Measurements from ENCODE around the gene SFXN5. TPM values are rescaled to one million over a fixed set of nuclear protein-coding genes. Genes with fewer than 3 reads are reported as not detected.

Gene SFXN5
- total RNA-seq, 1 donor from 2014 or later: 10.3 TPM

DNA sequence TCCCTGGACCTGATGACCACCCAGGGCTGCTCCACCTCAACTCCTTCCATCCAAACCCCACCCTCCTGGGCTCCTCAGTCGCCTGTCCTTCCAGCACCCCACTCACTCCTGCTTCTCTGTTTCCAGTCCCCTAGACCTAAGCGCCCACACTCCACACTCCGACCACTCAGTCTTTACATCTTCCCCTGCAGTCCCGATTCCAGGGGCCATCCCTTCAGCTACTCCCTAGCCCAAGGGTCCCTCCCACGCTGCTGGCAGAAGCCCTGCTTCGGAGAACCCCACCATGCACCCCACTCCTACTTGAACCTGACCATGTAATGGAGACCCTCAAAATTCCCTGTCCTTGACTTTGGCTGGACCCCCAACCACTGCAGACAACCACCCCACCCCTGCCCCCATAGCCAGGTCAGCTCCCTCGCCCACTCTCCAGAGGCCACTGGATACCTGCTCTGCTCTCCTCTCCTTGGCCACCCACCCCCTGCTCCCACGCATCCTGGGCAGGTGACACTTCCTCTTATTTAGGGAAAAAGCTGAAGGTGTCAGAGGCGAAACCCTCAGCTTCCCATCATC, 126.0 kb downstream of the SFXN5 start:
- intact Hi-C loops (cut with micrococcal nuclease): no loop called here

DNA sequence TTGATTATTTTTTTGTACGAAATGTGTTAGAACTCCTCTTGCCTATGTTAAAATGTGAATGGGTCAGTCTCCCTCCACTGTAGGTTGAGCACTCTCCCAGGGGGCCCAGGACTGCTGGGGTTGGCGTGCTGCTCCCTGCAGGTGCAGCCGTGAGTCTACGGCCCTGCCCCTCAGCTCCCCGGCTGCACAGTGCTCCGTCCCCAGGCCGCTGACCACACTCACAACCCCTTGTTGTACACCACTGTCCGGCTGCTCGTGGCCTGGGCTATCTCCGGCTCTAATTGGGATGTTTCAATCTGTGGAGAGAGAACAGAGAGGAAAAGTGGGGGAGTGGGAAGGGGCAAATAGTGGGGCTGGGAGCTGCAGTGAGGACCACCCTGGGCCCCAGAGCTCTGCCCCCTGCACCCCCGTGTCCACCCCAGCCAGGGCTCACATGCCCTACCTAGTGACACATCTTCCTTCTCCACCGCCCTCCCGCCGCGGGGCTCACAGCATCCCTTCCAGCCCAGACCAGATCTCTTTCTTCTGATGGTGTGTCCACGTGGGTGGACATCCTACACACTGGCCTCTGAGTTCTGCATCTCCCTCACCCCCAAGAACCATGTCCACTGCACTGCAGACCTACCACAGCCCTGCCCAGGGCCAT, 126.6 kb downstream of the SFXN5 start:
- intact Hi-C loops (cut with micrococcal nuclease): no loop called here

- intact Hi-C loops (cut with micrococcal nuclease): no loop called here
Measured at GRCh38 chr2:72943540-72944395, 127.7 kb downstream of the SFXN5 start.

DNA sequence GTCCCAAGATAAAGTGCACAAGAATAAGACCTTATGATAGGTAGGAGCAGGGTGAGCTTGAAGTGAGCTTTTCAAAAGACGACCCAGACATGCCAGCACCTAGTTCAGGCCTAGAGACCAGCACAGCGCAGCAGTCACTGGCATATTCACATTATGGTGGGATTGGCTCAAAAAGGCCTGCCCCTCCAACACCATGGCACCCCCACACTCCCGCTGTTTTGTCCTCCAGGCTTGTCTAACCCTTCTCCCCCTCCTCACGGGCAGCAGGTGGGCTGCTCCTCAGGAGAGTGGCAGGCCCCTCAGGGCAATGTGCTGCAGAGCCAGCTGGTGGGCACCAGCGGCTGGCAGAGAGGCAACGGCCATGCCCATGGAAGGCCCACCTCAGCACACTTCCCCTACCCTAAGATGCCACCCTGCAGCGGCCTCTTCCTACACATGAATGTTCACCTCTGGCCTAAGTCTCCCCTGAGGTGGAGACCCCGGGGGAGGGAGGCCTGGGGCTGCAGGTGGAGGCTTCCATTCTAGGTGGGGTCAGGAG, 128.6 kb downstream of the SFXN5 start:
- intact Hi-C loops (cut with micrococcal nuclease): no loop called here

DNA sequence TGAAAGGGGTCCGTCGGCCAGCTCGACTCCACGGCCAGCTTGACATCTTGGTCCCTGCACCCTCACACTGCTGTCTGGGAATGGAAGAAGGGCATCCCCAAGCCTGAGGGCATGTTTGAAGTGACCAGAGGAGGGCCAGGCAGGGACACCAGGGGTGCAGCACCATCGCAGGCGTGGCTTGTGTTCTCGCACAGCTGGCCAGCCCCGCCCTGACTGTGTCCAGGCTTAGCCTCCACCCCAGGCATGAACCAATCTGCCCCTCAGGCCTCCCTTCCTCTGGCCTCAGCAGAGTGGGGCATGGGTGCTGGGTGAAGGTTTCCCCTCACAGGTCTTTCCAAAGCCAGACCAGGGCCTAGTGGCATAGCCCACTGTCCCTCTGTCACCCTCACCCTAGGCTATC, 129.2 kb downstream of the SFXN5 start:
- intact Hi-C loops (cut with micrococcal nuclease): no loop called here

- intact Hi-C loops (cut with micrococcal nuclease): no loop called here
Measured at GRCh38 chr2:72940786-72941185, 130.7 kb downstream of the SFXN5 start.

DNA sequence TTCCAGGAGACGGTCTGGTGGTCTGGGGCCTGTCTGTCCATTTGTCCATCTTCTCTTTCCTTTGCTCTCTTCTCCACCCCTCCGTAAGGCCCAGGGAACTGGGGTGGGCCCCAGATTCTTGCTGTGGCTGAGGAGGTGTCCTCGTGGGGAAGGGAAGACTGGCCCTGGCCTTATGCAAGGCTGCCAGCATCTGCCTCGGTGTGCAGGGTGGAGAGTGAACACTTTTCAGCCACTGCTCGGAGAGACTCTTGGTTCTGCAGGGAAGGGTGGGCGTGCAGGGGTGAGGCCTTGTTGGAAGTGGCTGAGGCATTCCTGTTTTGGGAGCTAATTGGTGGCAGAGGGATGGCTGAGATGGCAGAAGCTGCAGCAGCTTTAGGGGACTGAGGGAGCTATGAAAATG, 131.2 kb downstream of the SFXN5 start:
- intact Hi-C loops (cut with micrococcal nuclease): no loop called here

DNA sequence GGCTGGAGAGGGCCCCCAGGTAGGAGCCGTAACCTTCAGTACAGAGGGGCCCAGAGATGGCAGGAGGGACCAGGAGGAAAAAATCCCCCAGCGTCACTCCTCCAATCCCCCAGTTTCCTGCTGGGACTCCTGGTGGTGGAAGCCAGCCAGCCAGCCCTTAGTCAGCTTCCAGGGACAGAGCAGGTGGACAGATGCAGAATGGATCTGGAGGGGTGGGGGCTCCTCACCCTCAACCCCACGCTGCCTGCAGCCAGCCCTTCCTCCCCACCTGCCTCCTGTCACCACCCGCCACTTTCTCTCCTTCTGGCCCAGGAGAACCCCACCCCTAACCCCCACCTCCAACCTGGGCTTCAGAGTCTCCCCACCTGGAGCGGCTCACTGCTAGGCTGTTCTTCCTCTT, 133.1 kb downstream of the SFXN5 start:
- intact Hi-C loops (cut with micrococcal nuclease): no loop called here

- intact Hi-C loops (cut with micrococcal nuclease): no loop called here
Measured at GRCh38 chr2:72937356-72937669, 134.2 kb downstream of the SFXN5 start.

GRCh38 chr2:72936660-72937355, 134.7 kb downstream of the SFXN5 start:
- intact Hi-C loops (cut with micrococcal nuclease): no loop called here

GRCh38 chr2:72935611-72935957, 135.9 kb downstream of the SFXN5 start:
- intact Hi-C loops (cut with micrococcal nuclease): no loop called here

DNA sequence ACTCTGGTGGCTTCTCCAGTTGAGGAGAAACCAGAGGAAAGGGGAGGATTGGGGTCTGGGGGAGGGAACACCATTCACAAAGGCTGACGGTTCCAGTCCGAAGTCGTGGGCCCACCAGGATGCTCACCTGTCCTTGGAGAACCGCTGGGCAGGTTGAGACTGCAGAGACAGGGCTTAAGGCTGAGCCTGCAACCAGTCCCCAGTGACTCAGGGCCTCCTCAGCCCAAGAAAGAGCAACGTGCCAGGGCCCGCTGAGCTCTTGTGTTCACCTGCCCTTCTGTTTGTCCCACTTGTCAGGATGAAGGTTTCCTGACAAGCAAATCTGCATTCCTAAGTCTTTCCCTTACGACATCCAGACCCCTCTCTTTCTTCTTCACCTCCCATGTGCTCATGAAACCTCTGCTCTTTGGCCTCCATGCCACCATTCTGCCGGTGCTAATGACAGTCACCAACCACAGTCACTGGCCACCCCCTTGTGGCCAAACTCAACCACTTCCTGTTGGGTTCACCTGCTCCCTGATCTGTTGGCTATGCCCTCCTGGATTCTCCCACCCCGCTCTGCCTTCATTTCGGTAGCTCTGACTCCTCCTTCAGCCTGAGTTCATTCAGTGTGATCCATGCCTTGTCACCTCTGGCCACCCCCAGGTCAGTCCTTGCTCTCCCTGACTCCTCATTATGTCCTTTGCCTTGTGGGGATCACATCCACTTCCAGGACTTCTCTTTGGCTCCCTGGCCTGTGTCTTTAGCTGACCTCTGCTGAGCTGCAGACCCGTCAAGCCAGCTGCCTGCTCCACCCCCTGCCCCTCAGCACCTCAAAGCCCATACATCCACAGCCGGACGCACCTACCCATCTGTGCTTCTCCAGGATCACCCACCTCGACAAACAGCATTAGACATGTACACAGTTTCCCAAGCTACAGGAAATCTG, 136.6 kb downstream of the SFXN5 start:
- intact Hi-C loops (cut with micrococcal nuclease): no loop called here

- intact Hi-C loops (cut with micrococcal nuclease): no loop called here
Measured at GRCh38 chr2:72933646-72934151, 137.8 kb downstream of the SFXN5 start.

DNA sequence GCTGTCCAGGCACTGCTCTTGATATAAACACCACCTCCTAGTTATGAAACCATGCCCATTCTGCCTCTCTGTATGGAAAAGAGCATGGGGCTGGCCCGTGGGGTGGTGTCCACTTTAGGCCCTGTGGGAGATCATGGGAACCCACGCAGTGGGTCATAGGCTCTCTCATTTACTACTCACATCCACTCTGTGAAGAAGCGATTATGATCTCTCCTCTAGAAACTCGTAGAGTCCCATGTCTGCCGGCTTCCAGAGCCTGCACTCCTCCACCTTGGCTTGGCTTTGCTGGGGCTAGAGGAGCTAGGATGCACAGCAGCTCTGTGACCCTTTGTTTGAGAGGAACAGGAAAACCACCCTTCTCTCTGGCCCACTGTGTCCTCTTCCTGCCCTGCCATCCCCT, 138.3 kb downstream of the SFXN5 start:
- intact Hi-C loops (cut with micrococcal nuclease): no loop called here

DNA sequence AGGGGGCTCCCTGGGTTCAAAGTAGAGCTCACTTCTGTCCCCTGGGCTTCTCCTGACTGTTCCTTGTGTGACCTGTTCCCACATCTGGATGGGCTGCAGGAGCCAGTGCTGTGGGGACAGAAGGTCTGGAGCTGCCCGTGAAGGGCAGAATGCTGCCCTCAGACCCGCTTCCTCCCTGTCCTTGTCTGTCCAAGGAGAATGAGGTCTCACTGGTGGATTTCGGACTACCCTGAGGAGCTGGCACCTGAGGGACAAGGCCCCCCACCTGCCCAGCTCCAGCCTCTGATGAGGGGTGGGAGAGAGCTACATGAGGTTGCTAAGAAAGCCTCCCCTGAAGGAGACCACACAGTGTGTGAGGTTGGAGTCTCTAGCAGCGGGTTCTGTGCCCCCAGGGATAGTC, 138.7 kb downstream of the SFXN5 start:
- intact Hi-C loops (cut with micrococcal nuclease): no loop called here

DNA sequence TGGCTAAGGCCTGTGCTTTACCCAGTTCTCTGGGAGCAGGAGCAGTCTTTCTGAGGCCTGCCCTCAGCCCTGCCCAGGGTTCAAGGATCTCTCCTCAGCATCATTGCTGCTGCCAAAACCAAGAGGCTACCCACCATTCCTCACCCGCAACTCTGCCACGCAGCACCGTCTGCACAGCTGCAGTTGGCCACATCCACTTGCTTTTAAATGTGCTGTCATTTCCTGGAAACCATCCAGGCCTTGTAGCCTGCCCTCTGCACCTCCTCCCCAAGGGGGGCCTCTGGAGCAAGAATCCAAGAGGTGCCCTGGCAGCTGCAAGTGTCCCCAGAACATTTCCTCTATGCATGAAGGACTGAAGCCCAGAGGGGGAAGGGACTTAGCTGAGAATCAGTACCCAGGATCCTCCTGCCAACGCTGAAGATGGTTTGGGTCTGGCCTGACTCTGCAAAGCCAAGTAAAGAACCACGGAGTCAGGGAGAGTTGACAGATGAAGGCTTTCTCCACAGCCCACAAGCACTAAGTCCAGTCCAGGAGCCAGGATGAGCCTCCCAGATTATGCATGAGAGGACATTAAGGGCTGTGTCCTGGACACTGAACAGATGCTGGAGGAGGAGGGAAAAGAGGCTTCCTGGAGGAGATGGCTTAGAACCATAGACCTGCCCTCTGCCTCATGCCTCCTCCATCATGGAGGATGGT, 139.3 kb downstream of the SFXN5 start:
- intact Hi-C loops (cut with micrococcal nuclease): no loop called here

- intact Hi-C loops (cut with micrococcal nuclease): no loop called here
Measured at GRCh38 chr2:72931280-72931910, 140.1 kb downstream of the SFXN5 start.

- intact Hi-C loops (cut with micrococcal nuclease): loop anchor here (5.0 kb wide), 1 partner anchor 67 kb away; no protein-coding TSS in a partner anchor
Measured at GRCh38 chr2:72929010-72929409, 142.5 kb downstream of the SFXN5 start.
